IPS-NIHi7 (cell line): Measurements from ENCODE around the gene SYNPO2.
"Not testable (repeated sequence)": the region's sequence is repeated elsewhere in the genome, so short reads cannot be mapped to it uniquely, and the experiment has no call there.

Experiments
- DNase-seq: peaks from one replicate; pipeline ENCODE4 v3.0.0; 2012; ENCODE audit warnings: mixed read lengths; ENCODE audit errors: extremely low spot score

The SYNPO2 gene

DNA sequence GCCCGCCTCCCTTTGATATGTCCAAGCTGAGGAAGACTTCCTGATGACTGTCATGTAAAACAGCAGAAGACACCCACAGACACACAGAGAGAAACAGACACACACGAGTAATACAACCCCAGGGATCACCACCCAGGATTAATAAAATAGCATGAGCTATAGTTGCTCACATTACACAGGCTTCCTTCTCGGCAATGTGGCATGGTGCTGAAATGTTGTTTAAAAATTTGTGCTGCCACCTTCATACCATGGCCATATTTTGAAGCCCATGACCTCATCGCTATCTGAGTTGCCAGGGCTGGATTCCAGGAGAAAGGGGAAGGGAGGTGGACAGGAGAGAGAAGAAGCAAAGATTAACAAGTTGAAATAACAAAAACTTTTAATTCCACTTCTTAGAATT is 111.7 kb downstream of the SYNPO2 start:
- DNase-seq = no peak

DNA sequence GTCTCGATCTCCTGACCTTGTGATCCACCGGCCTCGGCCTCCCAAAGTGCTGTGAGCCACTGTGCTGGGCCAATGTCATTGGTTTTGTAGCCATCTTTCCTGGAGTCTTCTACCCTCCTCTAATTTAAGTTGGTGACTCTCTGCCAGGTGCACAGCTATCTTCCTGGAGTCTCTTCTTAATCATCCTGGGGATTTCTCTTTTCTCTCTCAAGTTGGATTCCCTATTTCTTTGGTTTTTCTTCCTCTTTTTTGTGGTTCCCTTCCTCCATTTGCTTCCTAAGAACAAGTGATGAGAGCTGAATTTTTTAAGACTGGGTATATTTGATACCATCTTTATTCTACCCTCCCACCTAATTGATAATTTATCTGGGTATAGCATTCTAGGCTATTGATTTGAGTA is 113.8 kb downstream of the SYNPO2 start:
- no peak for DNase-seq

GRCh38 chr4:119003001-119003400 is 114.3 kb downstream of the SYNPO2 start:
- not testable (repeated sequence) for DNase-seq

DNA sequence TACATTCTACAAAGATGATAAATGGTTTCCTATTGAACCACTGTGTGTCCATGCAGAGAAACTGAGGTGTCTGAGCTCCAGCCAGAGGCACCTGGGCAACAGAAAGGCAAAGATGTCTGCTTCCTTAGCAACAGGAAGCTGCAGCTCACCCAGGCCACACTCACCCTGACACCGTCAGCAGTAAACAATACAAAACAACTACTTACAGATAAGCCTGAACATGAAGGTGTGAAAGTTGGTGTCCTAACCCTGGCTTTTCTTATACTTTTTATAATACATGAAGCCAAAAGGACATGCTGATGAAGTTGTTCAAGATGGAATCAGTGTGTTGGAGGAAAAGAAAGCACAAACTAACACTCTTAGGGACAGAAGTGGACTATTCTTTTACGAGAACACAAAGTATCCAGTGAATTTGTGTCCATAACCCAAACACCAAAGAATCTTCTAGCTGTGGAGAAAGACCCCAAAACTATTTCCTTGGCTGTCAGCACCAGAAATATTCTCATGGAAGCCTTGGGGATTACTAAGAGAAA is 117.3 kb downstream of the SYNPO2 start:
- DNase-seq = no peak

GRCh38 chr4:119008761-119009160 is 120.1 kb downstream of the SYNPO2 start:
- DNase-seq = no peak

- not testable (repeated sequence) for DNase-seq
Observed at GRCh38 chr4:119010221-119010620, 121.6 kb downstream of the SYNPO2 start.

DNA sequence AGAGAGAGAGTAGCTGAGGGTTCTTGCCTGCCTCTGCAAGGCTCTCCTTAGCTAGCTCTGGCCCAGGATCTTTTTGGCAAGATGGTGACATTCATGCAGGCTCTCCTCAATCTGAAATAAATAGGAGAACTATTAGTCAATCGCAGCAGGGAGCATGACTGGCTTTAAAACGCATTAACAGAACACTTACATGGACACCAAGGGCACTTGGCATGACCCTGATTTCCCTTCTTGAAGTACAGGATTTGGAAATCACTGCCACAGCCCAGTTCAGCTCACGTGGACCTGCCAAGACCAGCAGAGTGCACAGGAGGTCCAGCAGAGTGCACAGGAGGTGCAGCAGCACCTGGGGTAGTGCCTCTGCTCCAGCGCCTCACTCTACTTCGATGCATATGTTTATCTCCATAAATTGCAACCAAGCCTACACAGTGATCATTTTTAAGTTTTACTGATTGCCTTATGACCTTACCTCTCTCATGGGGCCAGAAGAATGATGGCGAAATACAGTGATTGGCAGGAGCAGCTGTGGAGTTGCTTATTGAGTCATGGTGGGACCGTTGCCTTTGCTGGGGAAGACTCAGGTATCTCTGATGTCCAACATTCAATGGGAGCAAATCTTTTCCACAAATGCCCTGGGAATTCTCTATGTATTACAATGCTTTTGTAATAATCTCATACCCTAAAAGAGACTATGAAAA is 122.4 kb downstream of the SYNPO2 start:
- no peak for DNase-seq

DNA sequence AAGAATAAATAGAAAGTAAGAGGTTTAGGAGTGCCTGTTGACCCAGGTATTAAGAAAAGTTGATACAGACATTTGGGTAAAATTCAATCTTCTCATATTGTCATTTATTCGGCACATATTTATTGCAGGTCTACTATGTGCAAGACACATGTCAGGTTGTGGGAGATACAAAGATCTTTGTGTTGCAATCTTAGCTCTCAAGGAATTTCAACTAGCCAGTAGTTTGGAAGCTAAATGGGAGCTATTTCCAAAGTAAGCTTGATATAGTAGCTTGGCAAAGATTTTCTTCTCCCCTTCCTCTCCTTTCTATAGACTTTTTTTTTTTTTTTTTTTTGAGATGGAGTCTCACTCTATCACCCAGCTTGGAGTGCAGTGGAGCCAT is 122.9 kb downstream of the SYNPO2 start:
- no peak for DNase-seq

GRCh38 chr4:119014658-119015057 is 126.0 kb downstream of the SYNPO2 start:
- no peak for DNase-seq

- DNase-seq = no peak
Observed at GRCh38 chr4:119016636-119017035, 128.0 kb downstream of the SYNPO2 start.

GRCh38 chr4:119017636-119018035 is 129.0 kb downstream of the SYNPO2 start:
- no peak for DNase-seq

DNA sequence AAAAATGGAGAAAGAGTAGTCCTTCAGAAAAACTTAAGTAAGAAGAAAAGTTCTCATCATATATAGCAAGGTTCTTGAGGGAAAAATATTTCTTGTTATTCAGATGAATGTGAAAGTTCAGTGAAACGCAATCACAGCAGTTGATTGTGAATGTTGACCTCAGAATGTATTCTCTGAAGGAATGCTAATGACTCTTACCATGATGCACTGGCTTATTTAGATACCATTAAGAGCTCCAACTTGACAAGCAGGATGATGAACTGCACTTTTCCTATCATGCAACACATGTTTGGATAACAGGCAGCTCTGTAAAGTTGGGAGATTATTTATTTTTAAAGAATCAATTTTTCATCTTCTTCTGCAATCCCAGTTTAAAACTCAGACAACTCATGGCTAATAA is 131.5 kb downstream of the SYNPO2 start:
- DNase-seq = no peak

- not testable (repeated sequence) for DNase-seq
Observed at GRCh38 chr4:119022520-119022919, 133.9 kb downstream of the SYNPO2 start.

- DNase-seq = no peak
Observed at GRCh38 chr4:119024102-119024501, 135.4 kb downstream of the SYNPO2 start.

- no peak for DNase-seq
Observed at GRCh38 chr4:119025420-119025819, 136.8 kb downstream of the SYNPO2 start.

DNA sequence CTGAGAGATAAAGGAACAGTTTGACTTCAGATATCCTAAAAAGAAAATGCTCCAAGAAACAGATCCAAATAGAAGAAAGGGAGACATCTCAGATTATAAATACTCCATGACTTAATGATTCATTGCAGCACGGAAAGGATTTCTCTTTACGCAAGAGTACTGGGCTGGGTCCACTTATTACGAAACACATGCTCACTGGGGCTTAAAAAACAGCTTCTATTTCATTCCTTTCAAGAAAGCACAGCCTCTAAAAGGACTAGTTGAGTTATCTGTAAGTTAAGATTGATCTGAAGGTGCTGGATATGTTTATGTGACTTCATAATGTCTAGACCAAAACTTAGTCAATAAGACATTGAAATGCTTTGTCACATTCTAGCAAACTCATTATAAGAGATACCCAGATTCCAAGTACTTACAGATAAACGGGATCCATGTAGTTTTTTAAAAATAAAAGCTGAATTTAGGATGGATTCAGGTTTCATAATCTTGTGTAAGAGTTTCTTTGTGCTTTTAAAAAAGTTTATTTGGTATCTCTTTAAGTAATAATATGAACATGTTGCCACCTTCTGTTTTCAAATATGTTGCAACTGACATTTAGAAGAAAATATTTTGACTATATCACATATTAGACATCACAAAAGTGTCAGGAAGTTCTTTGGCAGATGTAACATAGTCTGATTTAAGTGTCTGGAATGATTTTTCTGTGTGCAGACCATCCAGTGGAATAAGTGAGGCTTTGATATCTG is 137.4 kb downstream of the SYNPO2 start:
- no peak for DNase-seq

DNA sequence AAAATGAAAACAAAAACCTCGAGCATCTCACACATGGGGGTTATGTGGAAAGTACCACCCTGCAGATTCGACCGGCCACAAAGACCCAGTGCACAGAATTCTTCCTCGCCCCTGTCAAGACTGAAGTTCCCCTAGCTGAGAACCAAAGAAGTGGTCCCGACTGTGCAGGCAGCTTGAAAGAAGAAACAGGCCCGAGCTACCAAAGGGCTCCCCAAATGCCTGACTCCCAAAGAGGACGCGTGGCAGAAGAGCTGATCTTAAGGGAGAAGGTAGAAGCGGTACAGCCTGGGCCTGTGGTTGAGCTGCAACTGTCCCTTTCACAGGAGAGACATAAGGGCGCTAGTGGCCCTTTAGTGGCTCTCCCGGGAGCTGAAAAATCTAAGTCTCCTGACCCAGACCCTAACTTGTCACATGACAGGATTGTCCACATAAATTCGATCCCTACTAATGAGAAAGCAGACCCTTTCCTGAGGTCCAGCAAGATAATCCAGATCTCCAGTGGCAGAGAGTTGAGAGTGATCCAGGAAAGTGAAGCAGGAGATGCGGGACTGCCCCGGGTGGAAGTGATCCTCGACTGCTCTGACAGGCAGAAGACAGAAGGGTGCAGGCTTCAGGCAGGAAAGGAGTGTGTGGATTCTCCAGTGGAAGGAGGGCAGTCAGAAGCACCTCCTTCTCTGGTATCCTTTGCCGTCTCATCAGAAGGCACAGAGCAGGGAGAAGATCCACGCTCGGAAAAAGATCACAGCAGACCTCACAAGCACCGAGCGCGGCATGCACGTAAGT is 138.2 kb downstream of the SYNPO2 start:
- peak; percentile 16 for DNase-seq

DNA sequence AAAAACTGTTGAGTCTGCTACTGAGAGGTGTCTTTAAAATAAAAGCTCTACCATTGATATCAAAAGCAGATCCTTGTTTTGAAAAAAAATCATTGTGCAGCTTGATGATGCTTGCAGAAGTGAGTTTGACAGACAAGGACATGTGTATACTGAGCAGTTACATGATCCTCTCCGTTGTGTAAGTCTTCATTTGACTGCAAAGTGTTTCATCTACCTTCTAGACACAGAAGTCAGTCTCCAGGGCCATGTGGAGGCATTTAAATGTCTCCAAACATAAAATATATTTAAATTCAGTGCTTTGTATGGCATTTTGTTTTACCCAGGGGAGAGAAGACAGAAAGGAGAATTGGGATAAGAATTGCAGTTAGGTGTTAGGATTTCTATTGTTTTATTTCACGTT is 139.2 kb downstream of the SYNPO2 start:
- no peak for DNase-seq

GRCh38 chr4:119028296-119028695 is 139.6 kb downstream of the SYNPO2 start:
- no peak for DNase-seq

GRCh38 chr4:119029847-119030535 is 141.3 kb downstream of the SYNPO2 start:
- DNase-seq = no peak

GRCh38 chr4:119030536-119030890 is 141.9 kb downstream of the SYNPO2 start:
- no peak for DNase-seq

- DNase-seq = no peak
Observed at GRCh38 chr4:119031218-119031617, 142.6 kb downstream of the SYNPO2 start.
